NCI-H1105 (cell line): ENCODE data around the gene EPB41L5.
A peak's percentile ranks its signal among the peaks of the same experiment; 100 is the strongest.
"Not testable (repeated sequence)": the region's sequence is repeated elsewhere in the genome, so short reads cannot be mapped to it uniquely, and the experiment has no call there.

Experiments used
- DNase-seq: peaks from one replicate; lab custom pipeline; 2025; lab: John Stamatoyannopoulos, UW

The EPB41L5 gene

DNA sequence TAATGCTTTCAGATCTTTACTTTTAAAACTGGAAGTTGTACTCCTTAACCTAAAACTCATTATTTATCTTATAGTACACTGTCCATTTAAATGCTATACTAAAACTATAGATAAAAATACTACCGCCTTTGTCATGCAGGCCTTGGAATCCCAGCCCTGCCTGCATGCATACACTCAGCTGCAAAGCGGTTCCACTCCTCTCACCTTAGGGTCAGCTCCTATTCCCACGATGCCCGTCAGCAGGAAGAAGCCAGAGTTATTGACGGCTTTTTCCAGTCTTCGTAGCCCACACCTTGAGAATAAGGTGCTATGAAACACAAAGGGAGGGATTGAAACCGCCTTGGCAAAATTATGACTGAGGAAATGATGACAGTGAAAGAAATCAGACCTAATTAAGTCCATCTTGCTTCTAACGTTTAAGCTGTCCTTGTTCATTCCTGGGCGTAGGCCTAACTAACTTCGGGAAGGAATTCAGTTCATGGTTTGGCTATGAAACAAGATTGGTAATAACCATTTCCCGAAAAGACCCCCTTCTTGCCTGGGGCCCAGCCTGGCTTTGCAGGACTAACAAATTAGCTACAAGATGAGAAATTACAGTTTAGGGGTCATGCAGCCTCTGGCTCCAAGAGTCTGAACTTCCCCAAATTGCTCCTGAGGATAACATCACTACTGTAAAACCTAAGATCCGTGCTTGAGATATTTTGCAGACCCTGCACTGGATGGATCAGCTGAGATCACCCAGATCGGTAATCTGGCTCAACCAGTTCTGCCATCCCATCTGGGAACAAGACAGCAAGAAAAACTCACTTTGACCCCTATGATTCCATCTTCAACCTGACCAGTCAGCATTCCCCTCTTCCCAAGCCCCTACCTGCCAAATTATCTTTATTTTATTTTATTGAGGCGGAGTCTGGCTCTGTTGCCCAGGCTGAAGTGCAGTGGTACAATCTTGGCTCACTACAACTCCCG, 17.1 kb downstream of the EPB41L5 start:
- DNase-seq = no peak

- DNase-seq = no peak
Observed at GRCh38 chr2:120032297-120032696, 19.4 kb downstream of the EPB41L5 start.

DNA sequence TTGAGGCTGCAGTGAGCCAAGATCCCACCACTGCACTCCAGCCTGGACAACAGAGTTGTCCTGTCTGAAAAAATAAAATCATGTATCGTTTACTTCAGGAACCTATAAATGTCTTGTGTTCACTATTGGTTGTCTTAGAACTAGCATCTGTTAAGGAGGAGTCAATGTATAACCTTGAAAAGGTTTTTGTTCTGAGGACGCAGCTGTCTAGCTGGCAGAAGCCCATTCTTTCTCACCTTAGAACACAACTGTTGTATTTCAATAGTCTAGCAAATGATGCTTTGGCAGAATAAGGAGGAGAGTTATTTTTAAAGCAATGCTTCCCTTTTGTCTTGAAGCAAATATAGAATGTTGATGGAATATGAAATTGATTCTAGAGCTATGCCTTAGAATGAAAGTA, 21.1 kb downstream of the EPB41L5 start:
- no peak for DNase-seq

DNA sequence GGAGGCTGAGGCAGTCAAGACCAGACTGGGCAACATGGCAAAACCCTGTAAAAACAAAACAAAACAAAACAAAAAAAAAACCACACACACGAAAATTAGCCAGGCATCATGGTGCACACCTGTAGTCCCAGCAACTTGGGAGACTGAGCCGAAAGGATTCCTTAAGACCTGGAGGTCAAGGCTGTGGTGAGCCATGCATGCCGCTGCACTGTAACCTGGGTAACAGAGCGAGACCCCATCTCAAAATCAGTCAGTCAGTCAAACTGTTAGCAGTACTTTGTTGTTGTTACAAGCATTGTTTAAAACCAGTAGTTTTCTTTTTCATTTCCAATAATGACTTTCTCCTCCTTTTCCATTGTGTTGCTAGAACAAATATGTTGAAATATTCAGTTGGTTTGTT, 21.7 kb downstream of the EPB41L5 start:
- DNase-seq = no peak

- no peak for DNase-seq
Observed at GRCh38 chr2:120036145-120036544, 23.3 kb downstream of the EPB41L5 start.

- no peak for DNase-seq
Observed at GRCh38 chr2:120037995-120038541, 25.2 kb downstream of the EPB41L5 start.

DNA sequence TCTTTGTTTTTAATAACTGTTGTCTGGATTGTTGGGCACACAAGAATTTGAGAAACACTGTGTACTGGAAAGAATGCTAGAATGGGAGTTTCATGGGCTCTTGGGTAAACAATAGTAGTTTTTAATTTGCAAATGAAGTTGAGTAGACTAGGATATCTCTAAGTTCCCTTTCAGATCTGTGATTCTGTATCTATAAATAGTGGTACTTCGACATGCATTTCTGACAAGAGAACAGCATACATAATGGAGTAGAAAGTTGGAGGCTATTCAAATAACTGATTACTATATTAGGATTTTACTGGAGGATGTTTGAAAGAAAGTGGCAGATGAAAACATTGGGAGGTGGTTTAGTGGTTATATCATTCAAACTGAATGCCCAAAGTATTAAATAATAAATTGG, 29.5 kb downstream of the EPB41L5 start:
- no peak for DNase-seq

DNA sequence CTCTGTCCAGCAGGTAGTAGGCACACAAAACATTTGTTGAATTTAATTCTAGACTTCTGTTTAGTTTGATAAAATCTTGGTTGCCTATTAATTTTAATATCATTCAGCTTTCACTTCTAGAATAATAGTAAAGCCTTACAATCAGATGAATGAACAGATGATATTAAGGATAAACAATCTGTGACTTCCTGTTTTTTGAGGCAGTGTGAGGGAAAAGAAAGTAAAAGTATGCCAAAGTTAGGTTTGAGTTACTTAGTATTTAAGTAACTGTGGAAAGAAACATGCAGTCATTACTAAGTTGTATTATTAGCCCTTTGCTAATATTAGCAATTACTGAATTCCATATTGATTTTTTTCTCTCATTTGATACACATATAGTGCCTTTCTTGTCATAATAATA, 31.5 kb downstream of the EPB41L5 start:
- DNase-seq = no peak

DNA sequence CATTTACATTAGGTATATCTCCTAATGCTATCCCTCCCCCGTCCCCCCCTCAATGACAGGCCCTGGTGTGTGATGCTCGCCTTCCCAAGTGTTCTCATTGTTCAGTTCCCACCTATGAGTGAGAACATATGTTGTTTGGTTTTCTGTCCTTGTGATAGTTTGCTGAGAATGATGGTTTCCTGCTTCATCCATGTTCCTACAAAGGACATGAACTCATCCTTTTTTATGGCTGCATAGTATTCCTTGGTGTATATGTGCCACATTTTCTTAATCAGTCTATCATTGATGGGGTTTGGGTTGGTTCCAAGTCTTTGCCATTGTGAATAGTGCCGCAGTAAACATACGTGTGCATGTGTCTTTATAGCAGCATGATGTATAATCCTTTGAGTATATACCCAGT, 32.9 kb downstream of the EPB41L5 start:
- not testable (repeated sequence) for DNase-seq

DNA sequence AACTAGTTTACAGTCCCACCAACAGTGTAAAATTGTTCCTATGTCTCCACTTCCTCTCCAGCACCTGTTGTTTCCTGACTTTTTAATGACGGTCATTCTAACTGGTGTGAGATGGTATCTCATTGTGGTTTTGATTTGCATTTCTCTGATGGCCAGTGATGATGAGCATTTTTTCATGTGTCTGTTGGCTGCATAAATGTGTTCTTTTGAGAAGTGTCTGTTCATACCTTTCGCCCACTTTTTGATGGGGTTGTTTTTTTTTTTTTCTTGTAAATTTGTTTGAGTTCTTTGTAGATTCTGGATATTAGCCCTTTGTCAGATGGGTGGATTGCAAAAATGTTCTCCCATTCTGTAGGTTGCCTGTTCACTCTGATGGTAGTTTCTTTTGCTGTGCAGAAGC, 33.4 kb downstream of the EPB41L5 start:
- not testable (repeated sequence) for DNase-seq

GRCh38 chr2:120052597-120052996, 39.7 kb downstream of the EPB41L5 start:
- no peak for DNase-seq

DNA sequence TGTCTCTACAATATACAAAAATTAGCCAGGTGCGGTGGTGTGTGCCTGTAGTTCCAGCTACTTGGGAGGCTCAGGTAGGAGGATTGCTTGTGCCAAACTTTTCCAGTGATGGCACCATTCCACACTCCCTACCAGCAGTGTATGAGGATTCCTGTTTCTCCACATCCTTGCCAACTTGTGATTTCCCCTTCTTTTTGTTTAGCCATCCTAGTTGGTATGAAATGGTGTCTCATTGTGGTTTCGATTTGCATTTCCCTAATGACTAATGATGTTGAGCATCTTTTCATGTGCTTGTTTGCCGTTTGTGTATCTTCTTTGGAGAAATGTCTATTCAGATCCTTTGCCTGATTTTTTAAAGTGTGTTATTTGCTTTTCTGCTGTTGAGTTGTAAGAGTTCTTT, 41.0 kb downstream of the EPB41L5 start:
- DNase-seq = no peak

- no peak for DNase-seq
Observed at GRCh38 chr2:120059483-120059882, 46.6 kb downstream of the EPB41L5 start.

DNA sequence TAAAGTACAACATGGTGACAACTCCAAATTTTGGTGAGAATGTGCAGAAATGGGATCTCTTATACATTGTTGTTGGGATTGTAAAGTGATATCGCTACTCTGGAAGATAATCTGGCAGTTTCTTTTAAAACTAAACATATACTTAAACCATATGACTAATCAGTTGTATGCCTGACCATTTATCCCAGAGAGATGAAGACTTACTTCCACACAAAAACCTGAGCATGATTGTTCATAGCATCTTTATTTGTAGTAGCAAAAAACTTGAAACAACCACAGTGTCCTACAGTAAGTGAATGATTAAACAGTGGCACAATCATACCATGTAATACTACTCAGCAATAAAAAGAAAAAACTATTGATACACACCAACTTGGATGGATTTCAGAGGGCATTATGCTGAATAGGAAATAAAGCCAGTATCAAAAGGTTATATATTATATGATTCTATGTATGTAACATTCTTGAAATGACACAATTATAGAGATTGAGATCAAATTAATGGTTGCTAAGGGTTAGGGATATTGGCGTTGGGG, 47.3 kb downstream of the EPB41L5 start:
- no peak for DNase-seq

DNA sequence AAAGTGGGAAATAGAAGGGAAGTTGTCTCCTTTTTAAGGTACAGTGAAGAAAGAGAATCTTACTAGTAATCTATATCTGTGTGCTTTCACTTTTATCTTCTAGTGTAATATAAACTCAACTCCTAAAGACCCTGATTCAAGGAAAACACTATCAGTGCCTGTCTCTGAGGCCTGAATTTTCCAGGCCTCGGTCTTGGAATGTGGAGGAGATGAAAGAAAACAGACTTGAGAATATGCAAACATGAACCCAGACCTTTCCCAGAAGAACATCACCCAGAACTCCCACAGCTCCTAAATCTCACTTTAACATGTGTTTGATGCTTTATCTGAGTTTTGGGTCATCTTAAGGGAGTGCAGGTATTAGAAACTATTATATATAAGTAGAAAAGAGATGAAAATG, 51.8 kb downstream of the EPB41L5 start:
- DNase-seq = no peak

DNA sequence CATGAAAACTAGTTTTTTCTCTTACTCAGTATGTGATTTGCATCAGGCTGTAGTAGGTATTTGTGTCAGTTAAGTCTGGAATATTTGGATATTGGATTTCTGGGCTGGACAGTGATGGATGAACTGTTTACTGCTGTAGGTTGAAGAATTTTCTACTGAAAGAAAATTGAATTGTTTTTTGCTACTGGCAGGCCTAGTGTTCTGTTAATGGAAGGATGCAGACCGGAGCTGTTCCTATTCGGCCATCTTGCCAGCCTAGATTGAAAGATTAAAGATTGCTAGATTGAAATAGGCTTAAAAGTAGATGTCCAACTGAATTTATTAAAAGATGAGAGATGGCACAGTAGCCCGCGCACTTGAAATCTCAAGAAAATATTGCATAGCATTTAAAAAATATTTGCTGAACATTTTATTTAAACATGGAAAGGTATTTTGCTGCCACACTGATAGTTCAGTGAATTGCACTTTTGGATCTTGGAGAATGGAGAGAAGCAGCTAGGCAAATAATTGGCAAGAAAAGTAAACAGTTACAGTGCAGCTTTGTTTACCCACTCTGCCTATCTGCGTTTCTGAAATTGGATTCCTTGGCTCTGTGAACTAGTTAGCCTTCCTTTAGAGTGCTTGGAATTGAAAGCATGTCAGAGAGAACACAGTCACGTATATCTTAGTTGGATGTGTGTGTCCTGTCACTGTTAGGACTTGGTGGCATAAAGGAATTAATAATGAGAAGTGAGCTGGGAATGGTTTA, 54.1 kb downstream of the EPB41L5 start:
- DNase-seq = peak; percentile 55

- DNase-seq = not testable (repeated sequence)
Observed at GRCh38 chr2:120068040-120068658, 55.3 kb downstream of the EPB41L5 start.

DNA sequence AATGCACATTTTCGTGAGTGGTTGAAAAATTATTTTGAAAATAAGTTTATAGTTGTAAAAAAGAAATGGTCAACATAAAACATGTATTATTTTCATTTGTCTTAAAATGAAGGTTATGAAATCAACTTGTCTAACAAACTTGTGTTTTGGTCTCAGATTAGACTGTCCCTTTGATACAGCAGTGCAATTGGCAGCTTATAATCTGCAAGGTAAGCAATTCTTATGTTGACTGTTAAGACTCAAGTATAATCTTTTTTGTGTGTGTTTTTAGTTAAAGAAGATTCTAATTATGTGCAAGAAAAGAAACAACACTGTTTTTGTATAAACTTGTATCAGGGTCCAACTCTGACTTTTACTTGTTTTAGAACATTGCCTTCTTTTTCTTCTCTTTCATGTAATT, 62.7 kb downstream of the EPB41L5 start:
- no peak for DNase-seq

DNA sequence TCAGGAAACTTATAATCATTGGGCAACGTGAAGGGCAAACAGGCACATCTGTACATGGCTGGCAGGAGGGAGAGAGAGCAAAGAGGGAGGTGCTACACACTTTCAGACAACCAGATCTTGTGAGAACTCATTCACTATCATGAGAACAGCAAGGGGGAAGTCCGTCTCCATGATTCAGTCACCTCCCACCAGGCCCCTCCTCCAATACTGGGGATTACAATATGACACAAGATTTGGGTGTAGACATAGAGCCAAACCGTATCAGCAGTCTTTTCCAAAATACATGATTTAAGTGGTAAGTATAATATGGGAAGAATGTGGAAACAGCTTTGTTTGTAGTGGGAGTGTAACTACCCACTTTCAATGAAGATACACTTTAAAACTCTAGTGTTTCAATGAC, 65.0 kb downstream of the EPB41L5 start:
- DNase-seq = no peak

DNA sequence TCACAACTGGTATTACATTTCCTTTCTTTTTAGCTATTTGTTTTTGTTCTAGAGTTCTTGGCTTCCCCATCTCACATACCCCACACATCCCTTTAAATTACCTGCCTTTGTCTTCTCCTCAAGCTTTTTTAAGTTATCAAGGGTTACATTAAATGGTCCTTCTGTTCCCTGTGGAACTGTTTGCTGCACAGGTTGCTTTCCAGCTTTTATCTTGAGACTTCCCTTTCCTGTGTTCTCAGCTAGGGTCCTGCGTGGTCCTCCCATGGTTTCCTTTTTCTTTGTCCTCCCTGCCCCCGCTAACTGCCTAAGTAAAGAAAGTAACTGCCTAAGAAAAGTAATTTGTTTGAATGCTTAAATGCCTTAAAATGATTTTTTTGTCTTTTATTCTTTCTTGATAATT, 66.8 kb downstream of the EPB41L5 start:
- DNase-seq = no peak

- no peak for DNase-seq
Observed at GRCh38 chr2:120091436-120091835, 78.6 kb downstream of the EPB41L5 start.

DNA sequence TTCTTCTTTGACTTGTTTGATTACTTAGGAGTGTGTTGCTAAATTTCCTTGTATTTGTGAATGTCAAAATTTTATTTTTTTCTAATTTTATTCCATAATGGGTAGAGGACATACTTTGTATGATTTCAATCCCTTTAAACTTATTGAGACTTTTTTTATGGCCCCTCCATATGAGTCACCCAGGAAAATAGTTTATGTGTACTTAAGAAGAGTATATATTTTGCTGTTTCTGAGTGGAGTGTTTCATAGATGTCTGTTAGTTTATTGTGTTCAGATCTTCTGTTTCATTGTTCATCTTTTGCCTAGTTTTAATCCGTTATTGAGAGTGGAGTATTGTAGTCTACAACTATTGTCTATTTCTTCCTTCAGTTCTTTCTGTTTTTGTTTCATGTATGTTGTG, 81.9 kb downstream of the EPB41L5 start:
- no peak for DNase-seq
